ENCODE results near the gene CEACAM8.

CEACAM8 gene

DNA sequence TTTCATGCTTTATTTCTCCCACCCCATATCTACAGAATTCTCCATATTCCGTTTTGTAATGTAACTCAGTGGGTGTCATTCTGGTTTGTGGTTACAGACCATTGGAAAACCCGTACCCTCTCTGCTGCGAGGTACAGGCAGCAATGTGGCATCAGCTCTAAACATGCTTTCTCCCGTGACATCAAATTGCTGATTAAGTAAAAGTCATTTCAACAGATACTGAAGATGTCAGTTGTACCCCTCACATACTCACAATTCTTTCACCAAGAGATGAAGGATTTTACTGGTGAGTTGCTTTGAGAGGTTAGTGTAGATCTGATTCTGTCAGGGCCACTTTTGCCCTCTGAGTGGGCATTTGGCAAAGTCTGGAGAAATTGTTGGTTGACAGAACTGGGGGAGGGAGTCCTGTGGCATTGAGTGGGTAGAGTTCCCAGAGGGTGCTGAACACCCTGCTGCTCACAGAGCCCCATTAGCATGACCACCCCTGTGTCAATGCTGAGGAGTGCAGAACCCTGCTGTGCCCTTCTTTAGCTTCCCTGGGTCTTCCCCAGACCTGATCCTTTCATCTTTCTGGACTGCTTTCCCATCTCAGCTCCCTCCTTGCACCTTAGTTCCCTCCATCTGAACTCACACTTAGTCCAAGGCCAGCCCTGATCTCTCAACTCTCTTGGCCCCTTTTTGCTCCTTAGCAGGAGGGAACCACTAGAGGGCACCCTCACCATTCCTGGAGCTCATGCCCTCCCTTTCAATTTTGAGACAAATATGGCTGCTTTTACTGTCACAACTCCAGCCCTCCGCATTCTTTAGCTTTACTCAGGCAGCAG lies 39.9 kb upstream of the CEACAM8 start:
- H3K9me3 ChIP-seq (ENCODE audit: control insufficient read depth, insufficient read depth, low read length): no peaks in the 10 kb centered on the region
- H3K27ac ChIP-seq (ENCODE audit: low read depth, low read length): no peak overlapping the region
- H3K4me1 ChIP-seq (ENCODE audit: control insufficient read depth, low read length): no peaks in the 10 kb centered on the region
- H3K79me2 ChIP-seq (ENCODE audit: control insufficient read depth, low read length): no peaks in the 10 kb centered on the region
- no peaks in the 10 kb centered on the region for H4K20me1 ChIP-seq (ENCODE audit: control insufficient read depth, insufficient read depth, low read depth, low read length)
- no peaks in the 10 kb centered on the region for H3K36me3 ChIP-seq (ENCODE audit: control insufficient read depth, low read length)
- H3K4me2 ChIP-seq (ENCODE audit: low read length): no peak overlapping the region
- no peaks in the 10 kb centered on the region for H3K9me2 ChIP-seq (replicated peaks; ENCODE audit: control insufficient read depth, low read length)
- no peak overlapping the region for H3K4me3 ChIP-seq (ENCODE audit: low read length)
- no peaks in the 10 kb centered on the region for H3F3A ChIP-seq (ENCODE audit: control insufficient read depth, insufficient read depth)
- TF ChIP-seq, protein P1, sequence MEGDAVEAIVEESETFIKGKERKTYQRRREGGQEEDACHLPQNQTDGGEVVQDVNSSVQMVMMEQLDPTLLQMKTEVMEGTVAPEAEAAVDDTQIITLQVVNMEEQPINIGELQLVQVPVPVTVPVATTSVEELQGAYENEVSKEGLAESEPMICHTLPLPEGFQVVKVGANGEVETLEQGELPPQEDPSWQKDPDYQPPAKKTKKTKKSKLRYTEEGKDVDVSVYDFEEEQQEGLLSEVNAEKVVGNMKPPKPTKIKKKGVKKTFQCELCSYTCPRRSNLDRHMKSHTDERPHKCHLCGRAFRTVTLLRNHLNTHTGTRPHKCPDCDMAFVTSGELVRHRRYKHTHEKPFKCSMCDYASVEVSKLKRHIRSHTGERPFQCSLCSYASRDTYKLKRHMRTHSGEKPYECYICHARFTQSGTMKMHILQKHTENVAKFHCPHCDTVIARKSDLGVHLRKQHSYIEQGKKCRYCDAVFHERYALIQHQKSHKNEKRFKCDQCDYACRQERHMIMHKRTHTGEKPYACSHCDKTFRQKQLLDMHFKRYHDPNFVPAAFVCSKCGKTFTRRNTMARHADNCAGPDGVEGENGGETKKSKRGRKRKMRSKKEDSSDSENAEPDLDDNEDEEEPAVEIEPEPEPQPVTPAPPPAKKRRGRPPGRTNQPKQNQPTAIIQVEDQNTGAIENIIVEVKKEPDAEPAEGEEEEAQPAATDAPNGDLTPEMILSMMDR (IDR thresholded peaks at IDR 0.05; ENCODE audit: low read depth, low read length, poor library complexity, severe bottlenecking): peak; percentile 92
- TF ChIP-seq EZH2phosphoT487 (IDR thresholded peaks at IDR 0.05; ENCODE audit: borderline replicate concordance, low read length): no peak
- H3K27me3 ChIP-seq (ENCODE audit: control insufficient read depth, low read length): peaks cover under 1% of the 10 kb centered on the region; the same call in 1 of the 2 replicates

GRCh38 chr19:42629191-42629590 lies 34.5 kb upstream of the CEACAM8 start:
- Histone ChIP-seq H3K4me2 (ENCODE audit: low read length) (no peak overlapping the region), H3K9me3 (ENCODE audit: control insufficient read depth, insufficient read depth, low read length) (no peaks in the 10 kb centered on the region)

GRCh38 chr19:42628411-42629140 lies 33.9 kb upstream of the CEACAM8 start:
- Histone ChIP-seq H3K9me3 (ENCODE audit: control insufficient read depth, insufficient read depth, low read length) (no peaks in the 10 kb centered on the region), H3F3A (ENCODE audit: control insufficient read depth, insufficient read depth) (no peaks in the 10 kb centered on the region), H3K9me2 (replicated peaks; ENCODE audit: control insufficient read depth, low read length) (no peaks in the 10 kb centered on the region), H3K4me1 (ENCODE audit: control insufficient read depth, low read length) (no peaks in the 10 kb centered on the region), H3K27ac (ENCODE audit: low read depth, low read length) (no peak overlapping the region), H3K79me2 (ENCODE audit: control insufficient read depth, low read length) (no peaks in the 10 kb centered on the region), H3K27me3 (ENCODE audit: control insufficient read depth, low read length) (peaks cover 5% of the 10 kb centered on the region; the same call in 1 of the 2 replicates), H4K20me1 (ENCODE audit: control insufficient read depth, insufficient read depth, low read depth, low read length) (no peaks in the 10 kb centered on the region), H3K4me3 (ENCODE audit: low read length) (no peak overlapping the region), H3K36me3 (ENCODE audit: control insufficient read depth, low read length) (no peaks in the 10 kb centered on the region), H3K4me2 (ENCODE audit: low read length) (no peak overlapping the region)
- TF ChIP-seq, protein P1 (IDR thresholded peaks at IDR 0.05; ENCODE audit: low read depth, low read length, poor library complexity, severe bottlenecking): no peak
- TF ChIP-seq EZH2phosphoT487 (IDR thresholded peaks at IDR 0.05; ENCODE audit: borderline replicate concordance, low read length): no peak

More at GRCh38 chr19:42629191-42629590, 34.5 kb upstream of the CEACAM8 start:
- Histone ChIP-seq H3K27ac (ENCODE audit: low read depth, low read length) (no peak overlapping the region), H4K20me1 (ENCODE audit: control insufficient read depth, insufficient read depth, low read depth, low read length) (no peaks in the 10 kb centered on the region), H3K27me3 (ENCODE audit: control insufficient read depth, low read length) (peaks cover 5% of the 10 kb centered on the region; the same call in 1 of the 2 replicates), H3K79me2 (ENCODE audit: control insufficient read depth, low read length) (no peaks in the 10 kb centered on the region), H3F3A (ENCODE audit: control insufficient read depth, insufficient read depth) (no peaks in the 10 kb centered on the region), H3K4me1 (ENCODE audit: control insufficient read depth, low read length) (no peaks in the 10 kb centered on the region), H3K36me3 (ENCODE audit: control insufficient read depth, low read length) (no peaks in the 10 kb centered on the region), H3K9me2 (replicated peaks; ENCODE audit: control insufficient read depth, low read length) (no peaks in the 10 kb centered on the region), H3K4me3 (ENCODE audit: low read length) (no peak overlapping the region)
- TF ChIP-seq, protein P1 (IDR thresholded peaks at IDR 0.05; ENCODE audit: low read depth, low read length, poor library complexity, severe bottlenecking): no peak
- TF ChIP-seq EZH2phosphoT487 (IDR thresholded peaks at IDR 0.05; ENCODE audit: borderline replicate concordance, low read length): no peak

All from DOHH2 (cell line).